ENCODE measurements around the gene TRMT13.

Gene TRMT13, protein sequence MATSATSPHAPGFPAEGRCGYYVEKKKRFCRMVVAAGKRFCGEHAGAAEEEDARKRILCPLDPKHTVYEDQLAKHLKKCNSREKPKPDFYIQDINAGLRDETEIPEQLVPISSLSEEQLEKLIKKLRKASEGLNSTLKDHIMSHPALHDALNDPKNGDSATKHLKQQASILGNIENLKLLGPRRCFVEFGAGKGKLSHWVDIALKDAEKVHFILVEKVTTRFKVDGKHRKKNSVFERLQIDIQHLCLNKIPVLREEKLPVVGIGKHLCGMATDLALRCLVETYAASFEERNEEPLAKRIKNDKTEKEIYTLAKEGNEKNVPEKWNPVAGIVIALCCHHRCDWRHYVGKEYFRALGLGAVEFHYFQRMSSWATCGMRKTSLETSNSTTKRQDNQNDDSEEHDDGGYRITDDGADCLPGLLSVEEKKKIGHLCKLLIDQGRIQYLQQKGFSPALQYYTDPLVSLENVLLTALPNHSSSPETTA

DNA sequence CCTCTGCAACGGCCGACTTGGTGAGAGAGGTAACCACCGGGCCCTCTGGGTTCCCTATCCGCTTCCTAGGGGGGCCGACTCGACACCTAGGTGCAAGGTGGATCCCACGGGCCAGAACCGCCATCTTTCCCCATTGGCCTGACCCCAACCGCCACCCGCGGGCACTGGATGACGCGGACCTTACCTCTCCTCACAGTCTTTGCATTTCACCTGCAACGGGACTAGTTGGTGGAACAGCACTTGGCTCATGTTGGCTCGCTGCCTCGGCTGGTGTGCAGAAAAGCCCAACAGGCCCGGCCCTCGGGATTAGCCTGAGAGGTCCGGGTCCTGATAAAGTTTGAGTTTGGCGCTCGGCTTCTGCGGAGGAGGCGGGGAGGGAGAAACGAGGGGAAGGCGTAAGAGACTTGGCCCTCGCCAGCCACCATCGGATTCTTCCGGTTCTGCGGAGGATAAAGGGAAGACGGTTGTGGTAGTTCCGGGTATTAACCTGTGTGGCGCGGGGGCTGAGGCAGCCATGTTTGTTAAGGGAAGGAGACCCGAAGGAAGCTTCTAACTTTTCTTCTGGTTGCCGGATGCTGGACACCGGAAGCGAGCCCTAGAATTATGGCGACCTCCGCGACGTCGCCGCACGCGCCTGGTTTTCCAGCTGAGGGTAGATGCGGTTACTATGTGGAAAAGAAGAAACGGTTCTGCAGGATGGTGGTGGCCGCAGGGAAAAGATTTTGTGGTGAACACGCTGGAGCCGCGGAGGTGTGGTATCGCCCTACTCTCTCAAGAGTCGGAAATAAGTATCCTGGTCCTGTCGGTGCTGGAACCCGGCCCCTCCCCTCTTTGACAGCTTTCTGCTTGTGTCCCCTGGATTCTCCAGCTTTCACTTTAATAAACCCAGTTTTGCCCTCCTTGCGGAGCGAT is at the start of gene TRMT13, which contains the start of gene SASS6:
TRMT13 (plus strand) TSS at position 598 of the 912 bp plus-strand sequence; CDS start at position 604, 6 bp downstream.
SASS6 (minus strand) TSS at position 365 of the 912 bp plus-strand sequence; CDS start at position 249, 116 bp downstream.
- Mint-ChIP-seq H3K27ac (peak within 1 kb of the TSS; percentile 97), H3K9me3 (no peaks in the 10 kb centered on the region), H3K4me1 (ENCODE audit: low read depth) (peaks cover 37% of the 10 kb centered on the region), H3K27me3 (ENCODE audit: low read depth) (no peaks in the 10 kb centered on the region), H3K36me3 (ENCODE audit: low read depth) (peaks cover 11% of the 10 kb centered on the region), H3K4me3 (peak within 1 kb of the TSS; percentile 98)

DNA sequence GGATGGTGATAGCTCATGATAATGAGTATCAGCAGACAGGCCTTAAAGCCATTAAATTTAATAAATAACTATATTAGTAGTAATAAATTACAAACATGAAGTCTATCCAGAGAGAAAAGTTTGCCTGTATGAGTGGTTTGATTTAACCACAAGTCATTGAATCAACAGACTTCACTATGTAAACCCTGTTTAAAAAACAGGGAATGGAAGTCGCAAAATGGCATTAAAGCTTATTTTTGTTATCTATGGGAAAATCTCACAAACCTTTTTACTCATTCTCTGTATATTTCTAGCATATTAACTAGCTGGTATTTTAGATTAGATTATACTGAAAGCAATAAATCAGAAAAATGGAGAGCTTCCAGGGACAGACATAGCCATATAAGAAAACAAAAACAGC is 45.6 kb upstream of the TRMT13 start:
- Mint-ChIP-seq H3K27me3 (ENCODE audit: low read depth) (no peaks in the 10 kb centered on the region), H3K4me3 (no peak overlapping the region), H3K4me1 (ENCODE audit: low read depth) (no peaks in the 10 kb centered on the region), H3K9me3 (no peaks in the 10 kb centered on the region), H3K27ac (no peak overlapping the region), H3K36me3 (ENCODE audit: low read depth) (peaks cover 21% of the 10 kb centered on the region)

DNA sequence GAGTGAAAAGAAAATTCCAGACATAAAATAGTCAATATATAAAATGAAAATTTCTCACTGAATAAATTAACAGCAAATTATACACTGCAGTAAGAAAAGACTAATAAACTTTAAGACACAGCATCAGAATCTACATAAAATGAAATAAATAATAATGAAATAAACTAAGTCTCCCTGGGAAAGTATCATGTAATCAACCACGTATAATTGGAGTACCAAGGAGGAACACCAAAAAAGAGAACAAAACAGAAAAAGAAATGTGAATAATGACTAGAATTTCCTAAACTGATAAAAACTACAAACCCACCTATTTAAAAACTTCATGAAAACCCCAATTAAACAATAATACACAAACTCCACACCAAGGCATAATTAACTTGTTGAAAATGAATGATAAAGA is 43.9 kb upstream of the TRMT13 start:
- H3K36me3 Mint-ChIP-seq (ENCODE audit: low read depth), result peaks cover 21% of the 10 kb centered on the region
- no peaks in the 10 kb centered on the region for H3K9me3 Mint-ChIP-seq
- H3K27me3 Mint-ChIP-seq (ENCODE audit: low read depth), result no peaks in the 10 kb centered on the region
- H3K4me1 Mint-ChIP-seq (ENCODE audit: low read depth), result no peaks in the 10 kb centered on the region
- H3K4me3 Mint-ChIP-seq, result no peak overlapping the region
- no peak overlapping the region for H3K27ac Mint-ChIP-seq

- no peaks in the 10 kb centered on the region for H3K4me1 Mint-ChIP-seq (ENCODE audit: low read depth)
- H3K27me3 Mint-ChIP-seq (ENCODE audit: low read depth), result no peaks in the 10 kb centered on the region
- no peak overlapping the region for H3K27ac Mint-ChIP-seq
- no peaks in the 10 kb centered on the region for H3K9me3 Mint-ChIP-seq
- H3K36me3 Mint-ChIP-seq (ENCODE audit: low read depth), result peaks cover 21% of the 10 kb centered on the region
- H3K4me3 Mint-ChIP-seq, result no peak overlapping the region
Measured at GRCh38 chr1:100090471-100090870, 42.5 kb upstream of the TRMT13 start.

GRCh38 chr1:100100202-100100601 is 32.8 kb upstream of the TRMT13 start:
- Mint-ChIP-seq H3K27me3 (ENCODE audit: low read depth) (no peaks in the 10 kb centered on the region), H3K4me1 (ENCODE audit: low read depth) (no peaks in the 10 kb centered on the region), H3K9me3 (peaks cover 5% of the 10 kb centered on the region), H3K4me3 (no peak overlapping the region), H3K27ac (no peak overlapping the region), H3K36me3 (ENCODE audit: low read depth) (peaks cover 30% of the 10 kb centered on the region)

DNA sequence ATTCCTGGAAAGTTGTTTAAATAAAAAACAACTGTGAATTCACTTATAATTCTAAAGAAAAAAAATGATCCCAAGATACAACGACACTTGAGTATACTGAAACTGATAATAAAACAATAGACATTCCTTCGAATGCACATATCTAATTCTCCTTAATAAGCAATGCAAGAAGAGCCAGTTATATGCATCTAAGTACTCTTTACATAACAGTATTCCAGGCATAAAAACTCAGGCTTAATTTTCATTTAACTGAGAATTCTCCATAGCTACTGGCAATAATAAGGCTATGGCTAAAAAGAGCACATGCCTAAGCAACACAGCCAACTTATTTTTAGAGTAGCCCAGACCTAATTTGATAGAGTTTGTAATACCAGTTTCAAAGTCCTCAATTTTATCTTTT is 31.4 kb upstream of the TRMT13 start:
- no peaks in the 10 kb centered on the region for H3K4me1 Mint-ChIP-seq (ENCODE audit: low read depth)
- peaks cover 24% of the 10 kb centered on the region for H3K36me3 Mint-ChIP-seq (ENCODE audit: low read depth)
- no peak overlapping the region for H3K27ac Mint-ChIP-seq

DNA sequence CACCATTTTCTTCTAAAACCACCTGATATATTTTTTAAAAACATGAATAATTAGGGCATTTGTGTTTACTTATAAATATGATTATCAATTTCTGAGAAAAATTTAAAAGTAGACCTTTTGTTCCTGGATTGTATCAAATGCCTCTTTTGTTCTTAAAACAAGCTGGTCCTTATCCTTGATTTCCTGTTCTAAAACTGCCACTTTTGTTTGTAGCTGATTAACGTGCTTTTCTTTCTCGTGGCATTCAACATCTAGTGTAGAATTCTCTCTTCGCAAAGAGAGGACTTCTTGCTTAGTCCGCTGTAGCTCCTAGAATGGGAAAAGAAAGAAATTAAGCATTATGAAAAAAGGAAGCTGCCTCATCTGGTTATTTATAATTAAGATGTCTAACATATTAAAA is 25.3 kb upstream of the TRMT13 start:
- Mint-ChIP-seq H3K27ac (no peak overlapping the region), H3K4me1 (ENCODE audit: low read depth) (peaks cover 3% of the 10 kb centered on the region), H3K4me3 (no peak overlapping the region), H3K36me3 (ENCODE audit: low read depth) (peaks cover 12% of the 10 kb centered on the region), H3K9me3 (no peaks in the 10 kb centered on the region), H3K27me3 (ENCODE audit: low read depth) (no peaks in the 10 kb centered on the region)

More for the DNA sequence above, 31.4 kb upstream of the TRMT13 start:
- Mint-ChIP-seq H3K9me3 (no peaks in the 10 kb centered on the region), H3K4me3 (no peak overlapping the region), H3K27me3 (ENCODE audit: low read depth) (no peaks in the 10 kb centered on the region)

GRCh38 chr1:100109554-100110066 is 23.4 kb upstream of the TRMT13 start:
- Mint-ChIP-seq H3K4me3 (no peak overlapping the region), H3K9me3 (no peaks in the 10 kb centered on the region), H3K36me3 (ENCODE audit: low read depth) (peaks cover 10% of the 10 kb centered on the region), H3K27ac (no peak overlapping the region), H3K27me3 (ENCODE audit: low read depth) (no peaks in the 10 kb centered on the region), H3K4me1 (ENCODE audit: low read depth) (peaks cover 3% of the 10 kb centered on the region)

- Mint-ChIP-seq H3K4me3 (no peak overlapping the region), H3K36me3 (ENCODE audit: low read depth) (peaks cover 9% of the 10 kb centered on the region), H3K9me3 (no peaks in the 10 kb centered on the region), H3K27me3 (ENCODE audit: low read depth) (no peaks in the 10 kb centered on the region), H3K27ac (no peak overlapping the region), H3K4me1 (ENCODE audit: low read depth) (no peaks in the 10 kb centered on the region)
Measured at GRCh38 chr1:100115524-100115923, 17.4 kb upstream of the TRMT13 start.

GRCh38 chr1:100122177-100122576 is 10.8 kb upstream of the TRMT13 start:
- Mint-ChIP-seq H3K27me3 (ENCODE audit: low read depth) (no peaks in the 10 kb centered on the region), H3K4me1 (ENCODE audit: low read depth) (peaks cover 3% of the 10 kb centered on the region), H3K27ac (no peak overlapping the region), H3K4me3 (no peak overlapping the region), H3K9me3 (no peaks in the 10 kb centered on the region), H3K36me3 (ENCODE audit: low read depth) (peaks cover 17% of the 10 kb centered on the region)

DNA sequence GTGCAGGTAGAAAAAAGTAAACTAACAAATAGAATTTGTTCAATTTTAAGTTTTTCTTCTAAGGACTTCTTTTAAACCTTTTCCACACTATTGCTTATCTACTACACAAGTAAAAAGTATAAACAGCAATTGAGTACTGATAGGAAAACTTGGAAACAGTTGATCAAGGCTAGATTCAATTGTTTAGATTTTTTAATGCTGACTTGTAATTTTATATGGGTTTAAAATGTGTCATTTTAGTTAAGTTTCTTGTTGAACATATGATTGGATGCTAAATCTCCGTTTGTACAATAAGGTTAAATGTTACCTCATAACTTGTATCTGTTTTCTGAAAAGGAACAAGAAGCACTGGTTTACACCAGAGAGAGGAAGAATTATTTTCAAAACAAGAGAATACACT is 5.7 kb upstream of the TRMT13 start:
- Mint-ChIP-seq H3K4me3 (no peak overlapping the region), H3K4me1 (ENCODE audit: low read depth) (peaks cover 27% of the 10 kb centered on the region), H3K36me3 (ENCODE audit: low read depth) (peaks cover 15% of the 10 kb centered on the region), H3K27me3 (ENCODE audit: low read depth) (no peaks in the 10 kb centered on the region), H3K27ac (no peak overlapping the region), H3K9me3 (no peaks in the 10 kb centered on the region)

GRCh38 chr1:100130552-100131077 is 2.3 kb upstream of the TRMT13 start:
- Mint-ChIP-seq H3K4me1 (ENCODE audit: low read depth) (peaks cover 43% of the 10 kb centered on the region), H3K36me3 (ENCODE audit: low read depth) (peaks cover 16% of the 10 kb centered on the region), H3K27ac (no peak overlapping the region), H3K9me3 (no peaks in the 10 kb centered on the region), H3K4me3 (no peak overlapping the region), H3K27me3 (ENCODE audit: low read depth) (no peaks in the 10 kb centered on the region)

DNA sequence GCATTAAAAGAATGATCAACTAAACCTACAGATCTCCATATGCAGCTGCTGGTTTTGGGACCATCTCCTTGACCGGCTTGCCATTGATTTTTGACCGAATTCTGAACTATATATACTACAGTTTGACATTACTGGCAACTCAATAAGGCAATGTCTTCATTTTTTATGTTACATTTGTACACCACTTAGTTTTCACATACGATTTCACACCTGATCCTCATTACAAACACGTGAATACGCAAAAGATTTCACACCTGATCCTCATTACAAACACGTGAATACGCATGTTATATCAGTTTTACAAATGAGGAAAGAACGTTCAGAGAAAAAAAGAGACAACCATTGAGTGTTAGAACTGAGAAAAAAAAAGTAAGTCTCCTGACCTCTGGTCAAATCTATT is 1.3 kb upstream of the TRMT13 start:
- no peaks in the 10 kb centered on the region for H3K27me3 Mint-ChIP-seq (ENCODE audit: low read depth)
- no peak overlapping the region for H3K27ac Mint-ChIP-seq
- H3K4me1 Mint-ChIP-seq (ENCODE audit: low read depth), result peaks cover 40% of the 10 kb centered on the region
- H3K9me3 Mint-ChIP-seq, result no peaks in the 10 kb centered on the region
- H3K36me3 Mint-ChIP-seq (ENCODE audit: low read depth), result peaks cover 10% of the 10 kb centered on the region
- H3K4me3 Mint-ChIP-seq, result peak overlapping the region; percentile 98

DNA sequence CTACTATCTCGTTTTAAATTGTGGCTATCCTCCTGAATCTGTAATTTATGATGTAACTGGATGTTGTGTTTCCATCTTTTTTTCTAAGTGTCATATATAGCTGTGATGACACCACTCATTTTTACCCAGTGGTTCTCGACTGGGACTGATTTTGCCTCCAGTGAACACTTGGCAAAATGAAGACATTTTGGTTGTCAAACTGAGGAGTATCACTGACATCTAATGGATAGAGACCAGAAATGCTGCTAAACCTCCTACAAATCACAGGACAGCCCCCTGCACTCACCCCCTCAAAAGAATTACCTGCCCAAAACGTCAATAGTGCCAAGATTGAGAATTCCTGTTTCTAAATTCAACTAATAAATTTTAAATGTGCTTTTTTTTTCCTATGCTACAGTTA is 1.9 kb downstream of the TRMT13 start:
- Mint-ChIP-seq H3K4me3 (no peak overlapping the region), H3K9me3 (no peaks in the 10 kb centered on the region), H3K27ac (no peak overlapping the region), H3K36me3 (ENCODE audit: low read depth) (peaks cover 17% of the 10 kb centered on the region), H3K27me3 (ENCODE audit: low read depth) (no peaks in the 10 kb centered on the region), H3K4me1 (ENCODE audit: low read depth) (peaks cover 32% of the 10 kb centered on the region)

All from T-helper 1 cell treated with Interleukin-12 subunit alpha and Interleukin-12 subunit beta and Interleukin-4 antibody, amounts not matched to agents 30 μg/mL and 1 μg/mL, for 36 hours (primary cell).